ENCODE data around the gene KRTAP9-4. TPM values are rescaled to one million over a fixed set of nuclear protein-coding genes. Genes with fewer than 3 reads are reported as not detected.
"Not testable (repeated sequence)": the region's sequence is repeated elsewhere in the genome, so short reads cannot be mapped to it uniquely, and the experiment has no call there.

KRTAP9-4 gene
- total and polyA plus RNA-seq, 9 donors = not detected

- WGBS, 3 donors = 92 to 93% (median 93%) methylated on average over 1 of the region's 1 CpG
- Histone ChIP-seq H3K27ac (no peak overlapping the region), H3K4me3 (no peak overlapping the region), H3K9me3 (no peaks in the 10 kb centered on the region), H3K36me3 (no peaks in the 10 kb centered on the region), H3K4me1 (ENCODE audit: insufficient read depth) (no peaks in the 10 kb centered on the region), H3K27me3 (no peaks in the 10 kb centered on the region)
- intact Hi-C loops (cut with DNase I) = no loop called here
- TF ChIP-seq POLR2A (IDR thresholded peaks at IDR 0.05) = no peak
- TF ChIP-seq EP300 (IDR thresholded peaks at IDR 0.05) = no peak
- no peak for TF ChIP-seq CTCF (IDR thresholded peaks at IDR 0.05)
- DNase-seq = no peak
Measured at GRCh38 chr17:41251261-41251660, 1.8 kb downstream of the KRTAP9-4 start.

GRCh38 chr17:41254861-41255260 is 5.4 kb downstream of the KRTAP9-4 start:
- Histone ChIP-seq H3K4me1 (ENCODE audit: insufficient read depth) (no peaks in the 10 kb centered on the region), H3K36me3 (no peaks in the 10 kb centered on the region), H3K4me3 (no peak overlapping the region), H3K27ac (no peak overlapping the region), H3K9me3 (no peaks in the 10 kb centered on the region), H3K27me3 (no peaks in the 10 kb centered on the region)
- TF ChIP-seq EP300 (IDR thresholded peaks at IDR 0.05) = no peak
- TF ChIP-seq CTCF (IDR thresholded peaks at IDR 0.05) = no peak
- TF ChIP-seq POLR2A (IDR thresholded peaks at IDR 0.05) = no peak
- no peak for DNase-seq
- 32 to 53% (median 47%) methylated on average over 1 of the region's 1 CpG for WGBS, 3 donors
- intact Hi-C loops (cut with DNase I) = no loop called here

GRCh38 chr17:41255381-41256290 is 6.1 kb downstream of the KRTAP9-4 start, which contains the start of gene KRTAP9-9:
Gene KRTAP9-9 (plus strand): TSS chr17:41255384.
- H3K27me3 ChIP-seq; DNase-seq; H3K4me1 ChIP-seq (ENCODE audit: insufficient read depth); H3K4me3 ChIP-seq; intact Hi-C loops (cut with DNase I); H3K36me3 ChIP-seq; H3K27ac ChIP-seq; H3K9me3 ChIP-seq: not testable (repeated sequence)
- 66 to 79% (median 71%) methylated on average over 4 to 5 of the region's 5 CpGs for WGBS, 3 donors

GRCh38 chr17:41256291-41256685 is 6.8 kb downstream of the KRTAP9-4 start:
- Histone ChIP-seq H3K9me3 (no peaks in the 10 kb centered on the region), H3K27ac (no peak overlapping the region), H3K27me3 (no peaks in the 10 kb centered on the region), H3K4me1 (ENCODE audit: insufficient read depth) (no peaks in the 10 kb centered on the region), H3K36me3 (no peaks in the 10 kb centered on the region), H3K4me3 (no peak overlapping the region)
- intact Hi-C loops (cut with DNase I) = no loop called here
- DNase-seq = no peak
- WGBS, 3 donors = 91 to 97% (median 94%) methylated on average over 1 of the region's 1 CpG
- TF ChIP-seq CTCF (IDR thresholded peaks at IDR 0.05) (no peak), POLR2A (IDR thresholded peaks at IDR 0.05) (no peak)

GRCh38 chr17:41258406-41258805 is 8.9 kb downstream of the KRTAP9-4 start:
- H3K27me3 ChIP-seq = no peaks in the 10 kb centered on the region
- no peak for DNase-seq
- no peak overlapping the region for H3K4me3 ChIP-seq
- H3K36me3 ChIP-seq = no peaks in the 10 kb centered on the region
- H3K9me3 ChIP-seq = no peaks in the 10 kb centered on the region
- TF ChIP-seq EP300 (IDR thresholded peaks at IDR 0.05) (no peak), POLR2A (IDR thresholded peaks at IDR 0.05) (no peak), CTCF (IDR thresholded peaks at IDR 0.05) (no peak)
- H3K4me1 ChIP-seq (ENCODE audit: insufficient read depth) = no peaks in the 10 kb centered on the region
- H3K27ac ChIP-seq = no peak overlapping the region
- intact Hi-C loops (cut with DNase I) = no loop called here
